Measurements from ENCODE around the gene ZNF32.
"Not testable (repeated sequence)": the region's sequence is repeated elsewhere in the genome, so short reads cannot be mapped to it uniquely, and the experiment has no call there.

Gene ZNF32

DNA sequence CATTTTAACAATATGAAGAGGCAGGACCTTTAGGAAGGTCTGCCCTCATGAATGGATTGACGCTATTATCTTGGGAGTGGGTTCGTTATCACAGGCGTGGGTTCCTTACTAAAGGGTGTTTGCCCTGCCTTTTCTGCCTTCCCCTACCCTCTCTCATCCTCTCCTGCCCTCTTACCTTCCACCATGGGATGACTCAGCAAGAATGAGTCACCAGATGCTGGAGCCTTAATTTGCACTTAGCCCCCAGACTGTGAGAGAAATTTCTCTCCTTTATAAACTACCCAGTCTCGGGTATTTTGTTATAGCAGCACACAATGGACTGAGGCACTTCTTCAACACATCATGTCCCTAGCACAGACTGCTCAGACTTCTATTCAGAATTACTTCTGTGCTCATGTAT lies 31.4 kb upstream of the ZNF32 start:
- no peak for DNase-seq (ENCODE audit: low read depth)

DNA sequence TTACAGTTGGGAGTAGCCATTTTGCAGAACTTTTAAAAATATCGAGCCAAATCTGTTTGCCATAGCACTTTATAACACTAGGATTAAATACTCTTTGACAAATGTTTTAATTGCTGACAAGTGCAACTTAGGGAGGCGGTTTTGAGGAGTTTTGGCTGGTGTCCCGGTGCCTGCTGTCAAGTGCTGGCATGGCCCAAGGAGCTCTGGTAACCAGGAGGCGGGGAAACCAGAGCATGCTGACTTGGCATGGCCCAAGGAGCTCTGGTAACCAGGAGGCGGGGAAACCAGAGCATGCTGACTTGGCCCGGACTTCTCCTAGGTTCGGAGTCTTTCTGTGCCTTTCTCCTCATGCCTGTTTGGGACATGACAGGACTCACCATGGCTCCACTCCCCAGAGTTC lies 30.8 kb upstream of the ZNF32 start:
- no peak for DNase-seq (ENCODE audit: low read depth)

DNA sequence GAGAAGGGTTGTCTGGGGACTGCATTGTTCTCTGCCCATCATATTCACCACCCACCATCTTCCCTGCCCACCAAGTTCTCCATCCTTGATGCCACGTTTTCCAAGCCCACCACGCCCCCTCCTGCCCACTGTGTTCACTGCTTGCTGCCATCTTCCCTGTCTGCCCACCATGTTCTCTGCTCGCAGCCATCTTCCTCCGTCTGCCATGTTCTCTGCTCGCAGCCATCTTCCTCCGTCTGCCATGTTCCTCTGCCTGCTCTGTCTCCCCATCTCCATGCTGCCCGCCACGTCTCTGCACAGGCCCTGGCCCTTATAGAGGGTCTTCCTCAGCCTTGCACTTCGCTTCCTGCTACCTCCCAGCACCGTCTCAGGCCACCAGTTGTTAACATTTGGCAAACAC lies 30.0 kb upstream of the ZNF32 start:
- DNase-seq (ENCODE audit: low read depth) = no peak

DNA sequence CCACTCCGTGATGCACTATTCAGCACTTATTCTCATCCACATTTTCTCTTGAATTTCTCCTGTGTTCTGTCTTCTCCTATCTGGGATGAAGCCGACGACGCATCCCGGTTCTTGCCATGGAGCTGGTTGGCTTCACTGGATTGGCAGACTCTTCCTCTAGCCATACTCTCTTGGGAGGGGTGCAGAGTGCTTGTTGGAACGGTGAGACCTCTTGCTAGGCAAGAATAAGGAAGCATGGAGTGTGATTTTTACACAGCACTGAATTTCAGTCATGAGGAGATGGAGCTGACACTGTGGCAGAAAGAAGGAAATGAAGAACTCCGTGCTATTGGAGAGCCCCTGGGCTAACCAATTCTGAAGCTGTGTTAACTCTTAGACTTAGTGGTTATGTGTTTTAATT lies 28.2 kb upstream of the ZNF32 start:
- no peak for DNase-seq (ENCODE audit: low read depth)

DNA sequence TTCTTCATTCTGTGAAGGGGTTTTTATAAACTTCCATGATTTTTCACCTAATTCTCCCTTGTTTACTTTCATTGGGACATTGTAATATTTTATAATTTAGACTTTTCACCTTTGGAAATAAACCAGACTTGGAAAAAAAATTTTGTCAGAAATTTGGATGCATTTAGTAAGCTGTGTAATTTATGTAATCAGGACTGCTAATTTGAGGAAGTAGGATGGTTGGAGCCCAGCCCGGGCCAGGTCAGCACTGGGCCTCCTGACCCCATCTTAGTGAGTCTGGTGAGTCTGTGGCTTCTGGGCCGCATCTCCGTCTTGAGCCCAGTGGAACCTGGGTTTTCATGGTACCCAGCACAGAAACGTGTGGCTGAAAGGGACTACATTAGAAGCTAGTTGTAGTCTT lies 27.6 kb upstream of the ZNF32 start:
- no peak for DNase-seq (ENCODE audit: low read depth)

DNA sequence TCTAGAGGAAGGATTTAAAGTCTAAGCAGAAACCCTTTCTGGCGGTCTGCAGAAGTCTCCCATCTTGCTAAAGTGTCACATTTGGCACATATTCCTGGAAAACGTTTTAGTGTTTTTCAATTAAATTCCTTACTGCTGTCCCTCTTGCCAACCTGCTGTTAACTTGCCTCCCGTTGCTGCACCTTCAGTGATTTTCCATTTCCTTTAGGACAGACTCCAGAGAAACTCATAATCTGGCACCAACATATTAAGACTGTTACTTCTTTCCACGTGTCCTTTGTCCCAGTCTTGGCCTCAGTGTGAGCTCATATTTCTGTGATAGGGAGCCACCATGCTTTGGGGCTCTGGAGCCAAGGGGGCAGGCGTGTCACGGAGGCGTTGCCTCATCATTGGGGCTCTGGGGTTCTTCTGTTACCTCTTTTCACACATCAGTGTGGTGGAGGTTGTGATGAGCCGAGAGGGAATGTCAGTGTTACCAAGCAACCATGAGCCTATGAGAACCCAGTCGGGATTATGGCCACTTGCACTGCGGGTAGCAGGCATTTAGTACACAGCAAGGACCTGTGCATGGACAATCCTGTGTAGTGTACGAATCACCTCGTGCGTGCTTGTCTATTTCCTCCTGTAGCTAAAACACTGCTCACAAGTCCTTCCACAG lies 26.0 kb upstream of the ZNF32 start:
- no peak for DNase-seq (ENCODE audit: low read depth)

DNA sequence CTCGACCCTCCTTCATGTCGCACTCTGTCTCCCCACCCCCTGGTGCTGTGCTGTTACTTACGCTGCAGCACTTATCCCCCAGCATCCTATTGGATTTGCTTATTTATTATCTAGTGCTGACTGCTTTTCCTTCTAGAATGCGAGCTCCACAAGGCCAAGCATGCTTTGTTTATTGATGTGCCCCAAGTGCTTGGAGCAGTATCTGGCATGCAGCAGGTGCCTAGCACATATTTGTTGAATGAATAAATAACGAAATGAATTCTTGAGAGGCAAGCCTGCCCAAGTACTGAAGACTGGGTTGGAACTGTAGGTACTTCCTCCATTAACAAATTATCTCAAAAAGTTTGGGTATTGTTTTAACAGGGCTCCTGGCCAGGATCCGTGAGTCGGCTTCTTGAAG lies 24.8 kb upstream of the ZNF32 start:
- no peak for DNase-seq (ENCODE audit: low read depth)

DNA sequence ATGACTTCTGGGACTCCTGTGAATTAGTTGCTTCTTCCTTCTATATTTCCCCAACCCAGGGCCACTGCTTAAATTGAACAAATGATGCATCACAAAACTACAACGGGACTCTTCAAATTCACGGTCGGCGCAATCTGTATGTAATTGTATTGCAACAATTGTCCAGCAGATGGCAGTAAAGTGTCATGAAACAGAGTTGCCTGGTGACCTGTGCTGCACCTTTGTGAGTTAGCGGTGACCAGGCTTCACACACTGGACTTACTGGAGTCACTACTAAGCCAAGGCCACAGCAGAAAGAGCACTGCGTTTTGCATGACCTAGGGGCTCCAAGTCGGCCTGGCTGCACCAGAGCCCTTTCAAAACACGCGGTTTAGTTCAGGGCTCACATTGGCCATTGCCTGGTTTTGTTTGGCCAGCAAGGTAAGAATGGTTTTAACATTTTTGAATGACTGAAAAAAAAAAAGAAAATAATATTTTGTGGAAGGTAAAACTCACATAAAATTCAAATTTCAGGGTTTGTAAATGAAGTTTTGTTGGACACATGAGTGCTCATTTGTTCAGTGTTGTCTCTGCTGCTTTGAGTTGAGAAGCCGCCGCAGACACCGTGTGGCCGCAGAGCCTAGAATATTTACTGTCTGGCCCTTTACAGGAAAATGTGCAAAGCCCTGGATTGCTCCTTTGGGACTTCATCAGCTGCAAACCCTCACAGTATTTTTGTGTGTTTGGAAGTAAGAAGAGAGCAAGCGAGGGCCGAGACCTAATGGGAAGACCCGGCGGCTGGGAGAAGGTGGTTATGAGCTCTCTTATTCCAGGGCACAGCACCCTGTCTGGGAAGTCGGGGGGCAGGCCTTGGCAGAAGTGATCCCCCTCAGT lies 23.2 kb upstream of the ZNF32 start:
- no peak for DNase-seq (ENCODE audit: low read depth)

DNA sequence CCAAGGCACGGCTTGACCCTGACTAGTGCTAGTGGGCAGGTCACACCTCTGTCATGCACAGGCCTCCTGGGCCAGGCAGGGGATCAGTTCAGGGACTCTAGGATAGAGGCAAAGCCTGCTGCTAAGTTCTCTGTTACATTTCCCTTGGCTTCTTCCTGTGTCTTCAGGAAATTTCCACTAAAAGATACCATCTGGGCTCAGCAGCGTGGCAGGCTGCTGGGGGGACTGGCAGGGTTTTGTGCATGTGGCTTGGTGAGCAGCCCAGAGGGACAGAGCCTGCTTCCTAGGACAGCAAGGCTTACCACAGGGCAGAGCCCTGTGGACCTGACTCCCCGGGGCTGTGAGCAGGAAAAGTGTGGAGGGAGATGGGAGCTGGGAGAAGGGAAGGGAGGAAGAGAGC lies 20.7 kb upstream of the ZNF32 start:
- no peak for DNase-seq (ENCODE audit: low read depth)

DNA sequence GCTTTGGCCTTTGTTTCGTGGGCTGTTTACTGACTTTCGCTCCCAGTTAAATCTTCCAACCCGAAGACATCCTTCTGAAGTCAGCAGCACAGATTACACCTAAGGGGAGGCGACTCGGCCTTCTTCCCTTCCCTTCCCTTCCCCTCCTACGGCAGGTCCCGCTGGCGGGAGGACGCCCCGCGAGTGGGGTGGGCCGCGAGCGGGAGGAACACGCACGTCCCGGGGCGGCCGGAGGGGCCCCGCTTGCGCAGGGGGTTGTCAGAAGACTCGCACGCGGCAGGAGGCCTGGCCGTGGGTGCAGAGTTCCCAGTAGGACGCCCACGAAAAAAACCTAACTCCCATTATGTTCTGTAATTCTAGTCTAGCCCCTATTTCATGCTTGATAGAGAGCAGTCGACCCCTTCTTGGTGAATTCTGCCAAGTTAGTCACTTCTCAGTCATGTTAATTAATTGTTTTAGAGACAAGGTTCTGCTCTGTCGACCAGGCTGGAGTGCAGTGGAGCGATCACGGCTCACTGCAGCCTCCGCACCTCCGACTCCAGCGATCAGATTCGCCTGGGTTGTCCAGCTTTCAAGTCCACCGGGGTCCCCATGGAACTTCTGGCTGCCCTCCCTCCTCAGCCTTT lies 19.2 kb upstream of the ZNF32 start:
- DNase-seq (ENCODE audit: low read depth) = no peak

DNA sequence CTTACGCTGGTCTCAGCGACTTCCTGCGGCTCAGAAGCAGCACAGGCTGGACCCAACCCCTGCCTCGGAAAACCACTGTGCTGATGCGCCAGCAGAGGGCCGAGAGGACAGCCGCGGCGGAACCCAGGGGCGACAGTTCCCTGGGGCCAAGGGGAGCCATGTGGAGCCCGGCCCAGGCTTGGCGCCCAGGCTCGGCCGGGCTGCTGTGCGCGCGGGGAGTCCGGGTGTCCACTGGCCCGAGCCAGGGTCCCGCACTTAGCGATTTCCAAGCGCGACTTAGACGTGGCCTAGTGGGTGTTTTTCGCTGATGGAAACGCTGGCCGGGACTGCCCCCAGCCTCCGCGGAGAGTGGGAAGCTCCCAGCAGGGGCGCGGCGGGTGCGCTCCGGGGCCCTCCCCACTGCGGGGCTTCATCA lies 18.6 kb upstream of the ZNF32 start:
- DNase-seq (ENCODE audit: low read depth) = peak; percentile 13

DNA sequence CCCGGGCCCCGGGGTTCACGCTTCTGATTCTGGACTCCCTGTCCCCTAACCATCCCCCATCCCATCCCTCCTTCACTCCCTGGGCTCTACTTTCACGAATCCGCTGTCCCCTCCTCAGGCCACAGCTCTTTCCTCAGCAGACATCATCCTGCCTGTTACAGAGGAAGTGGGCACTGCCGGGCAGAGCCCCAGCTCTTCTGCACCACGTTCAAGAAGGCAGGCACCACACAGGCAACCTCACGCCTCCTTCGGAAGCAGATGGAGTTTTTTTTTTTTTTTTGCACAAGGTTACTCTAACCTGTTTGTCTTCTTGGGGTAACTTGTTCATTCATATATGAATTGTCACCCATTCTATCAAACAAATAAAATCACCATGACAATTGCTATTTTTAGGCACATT lies 17.9 kb upstream of the ZNF32 start:
- no peak for DNase-seq (ENCODE audit: low read depth)

DNA sequence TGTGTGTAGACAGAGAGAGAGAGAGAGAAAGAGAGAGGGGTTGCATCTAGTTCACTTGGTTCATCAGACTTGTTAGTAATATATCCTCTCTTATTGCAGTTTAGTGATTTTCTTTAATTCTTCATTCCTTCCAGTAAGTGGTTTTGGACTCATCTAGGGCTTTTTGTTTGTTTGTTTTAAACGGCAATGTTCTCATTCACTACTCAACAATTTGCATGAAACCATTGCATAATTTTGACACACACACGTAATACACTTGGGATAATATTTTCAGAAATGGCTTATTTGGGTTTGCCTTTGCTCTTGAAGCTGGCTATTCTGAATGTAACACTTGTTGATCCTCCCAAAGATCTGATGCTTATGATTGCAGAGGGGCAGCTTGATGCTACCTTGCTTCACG lies 16.4 kb upstream of the ZNF32 start:
- no peak for DNase-seq (ENCODE audit: low read depth)

DNA sequence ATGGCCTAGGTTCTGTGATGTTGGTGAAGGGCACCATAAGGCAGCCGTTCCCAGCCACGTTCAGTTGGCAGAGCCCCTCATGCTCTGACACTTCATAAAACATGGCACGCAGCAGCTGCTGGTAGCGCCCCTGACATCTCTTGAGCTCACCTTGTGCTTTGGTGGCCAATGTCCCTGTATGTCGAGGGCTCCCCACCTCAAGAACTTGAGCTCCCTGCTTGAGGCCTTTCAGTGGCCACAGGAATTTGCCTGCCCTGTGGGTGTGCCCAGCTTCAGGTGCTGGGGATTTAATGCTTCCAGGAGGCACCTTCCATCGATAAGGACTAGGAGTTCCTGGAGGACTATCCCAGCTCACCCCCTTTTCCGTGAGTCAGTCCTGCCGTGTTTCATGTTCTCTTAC lies 9.5 kb upstream of the ZNF32 start:
- no peak for DNase-seq (ENCODE audit: low read depth)

DNA sequence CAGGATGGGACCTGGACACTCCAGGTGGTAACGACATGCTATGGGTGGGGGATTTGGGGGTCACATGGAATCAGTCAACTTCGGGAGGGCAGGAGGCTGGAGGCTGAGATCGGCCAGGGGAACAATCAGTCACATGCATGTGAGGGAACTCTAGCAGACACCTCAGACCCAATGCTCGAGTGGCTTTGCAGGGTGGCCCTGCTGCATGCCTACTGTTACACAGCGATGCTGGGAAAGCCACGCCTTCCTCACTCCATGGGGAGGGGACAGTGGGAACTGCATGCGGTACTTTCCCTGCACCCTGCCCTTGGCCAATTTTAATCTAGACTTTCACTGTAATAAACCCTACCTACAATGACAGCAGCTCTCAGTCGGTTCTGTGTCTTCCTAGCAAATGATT lies 6.6 kb upstream of the ZNF32 start:
- no peak for DNase-seq (ENCODE audit: low read depth)

DNA sequence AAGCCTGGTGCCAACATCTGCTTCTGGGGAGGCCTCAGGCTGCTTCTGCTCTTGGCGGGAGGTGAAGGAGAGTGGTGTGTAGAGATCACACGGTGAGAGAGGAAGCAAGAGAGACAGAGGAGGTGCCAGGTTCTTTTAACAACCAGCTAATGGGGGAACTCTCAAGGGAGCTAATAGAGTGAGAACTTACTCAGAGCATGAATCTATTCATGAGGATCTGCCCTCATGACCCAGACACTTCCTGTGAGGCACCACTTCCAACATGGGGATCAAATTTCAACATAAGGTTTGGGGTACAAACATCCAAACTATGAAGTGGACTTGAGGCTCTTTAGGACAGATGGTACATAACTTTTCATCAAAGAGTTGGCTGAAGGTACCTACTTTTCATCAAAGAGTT lies 5.1 kb upstream of the ZNF32 start:
- DNase-seq (ENCODE audit: low read depth) = no peak

DNA sequence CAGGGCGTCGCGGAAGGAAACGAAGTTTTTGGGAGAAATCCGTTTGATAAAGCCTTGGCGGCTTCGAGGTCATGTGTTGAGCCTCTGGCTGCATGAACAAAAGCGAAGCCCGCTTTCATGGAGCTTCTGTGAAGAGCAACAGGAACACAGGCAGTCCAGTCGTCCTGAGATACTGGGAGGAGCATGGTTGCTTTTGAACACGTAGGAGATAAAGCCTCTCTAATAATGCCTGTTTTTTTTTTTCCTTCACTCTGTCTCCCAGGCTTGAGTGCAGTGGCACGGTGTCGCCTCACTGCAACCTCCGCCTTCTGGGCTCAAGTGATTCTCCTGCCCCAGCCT lies 473 bp upstream of the ZNF32 start:
- DNase-seq (ENCODE audit: low read depth) = no peak

DNA sequence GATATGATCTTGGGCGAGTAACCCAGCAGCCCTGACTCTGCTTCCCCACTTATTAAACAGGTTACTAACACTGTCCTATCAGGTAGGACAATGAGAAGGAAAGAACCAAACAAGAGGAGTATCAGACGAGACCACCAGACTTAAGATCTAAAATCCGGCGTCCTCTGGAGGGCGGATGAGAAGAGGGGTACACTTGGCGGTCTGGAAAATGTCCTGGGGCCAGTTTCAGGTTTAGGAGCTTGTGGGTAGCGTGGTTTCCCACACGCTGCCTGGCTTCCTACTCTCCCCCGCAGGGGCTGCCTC lies 635 bp downstream of the ZNF32 start:
- DNase-seq (ENCODE audit: low read depth) = no peak

DNA sequence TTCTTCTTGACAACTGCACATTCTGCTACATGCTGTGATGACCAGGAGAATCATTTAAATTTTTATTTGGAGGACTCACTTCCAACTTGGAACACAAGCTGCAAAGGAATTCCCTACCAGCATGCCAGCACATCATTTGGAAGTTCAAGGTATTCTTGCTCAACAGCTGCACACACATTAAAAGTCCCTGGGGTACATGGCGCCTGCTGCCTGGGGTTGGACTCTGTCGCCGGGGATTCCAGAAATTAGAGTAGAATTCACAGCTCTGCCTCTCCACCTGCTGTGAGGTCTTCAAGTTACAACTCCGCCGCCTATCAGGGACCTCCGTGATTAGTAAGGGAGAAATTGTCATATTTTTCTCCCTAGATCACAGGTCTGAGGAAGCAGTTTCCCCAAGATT lies 1.1 kb downstream of the ZNF32 start:
- no peak for DNase-seq (ENCODE audit: low read depth)

DNA sequence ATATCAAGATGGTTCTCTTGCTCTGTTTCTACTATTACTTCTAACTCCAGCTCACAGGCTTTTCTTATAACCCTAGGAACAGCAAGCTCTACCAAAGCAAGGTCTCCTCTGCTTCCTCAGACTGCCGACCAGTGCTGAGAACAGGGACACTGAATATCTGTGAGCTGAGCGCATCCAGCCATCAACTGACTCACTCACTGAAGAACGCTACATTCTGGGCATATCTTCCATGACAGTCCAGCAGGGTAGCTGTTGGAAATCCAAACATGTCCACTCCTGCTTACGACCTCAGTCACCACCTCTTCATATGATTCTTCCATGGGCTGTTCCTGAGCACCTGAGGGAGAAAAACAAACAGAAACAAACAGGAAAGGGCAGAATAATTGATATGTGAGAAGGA lies 2.8 kb downstream of the ZNF32 start:
- DNase-seq (ENCODE audit: low read depth) = no peak

DNA sequence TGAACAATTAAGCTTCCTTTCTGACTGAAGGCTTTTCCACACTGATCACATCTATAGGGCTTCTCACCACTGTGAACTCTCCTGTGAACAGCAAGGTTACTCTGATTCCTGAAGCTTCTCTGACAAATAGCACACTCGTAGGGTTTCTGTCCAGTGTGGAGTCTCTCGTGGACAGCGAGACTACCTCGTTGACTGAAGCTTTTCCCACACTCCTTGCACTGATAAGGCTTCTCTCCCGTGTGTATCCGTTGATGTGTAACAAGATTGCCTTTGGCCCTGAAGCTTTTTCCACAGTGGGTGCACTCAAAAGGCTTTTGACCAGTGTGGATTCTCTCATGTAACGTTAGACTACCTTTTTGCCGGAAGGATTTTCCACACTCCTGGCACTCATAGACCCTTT lies 4.4 kb downstream of the ZNF32 start:
- no peak for DNase-seq (ENCODE audit: low read depth)

DNA sequence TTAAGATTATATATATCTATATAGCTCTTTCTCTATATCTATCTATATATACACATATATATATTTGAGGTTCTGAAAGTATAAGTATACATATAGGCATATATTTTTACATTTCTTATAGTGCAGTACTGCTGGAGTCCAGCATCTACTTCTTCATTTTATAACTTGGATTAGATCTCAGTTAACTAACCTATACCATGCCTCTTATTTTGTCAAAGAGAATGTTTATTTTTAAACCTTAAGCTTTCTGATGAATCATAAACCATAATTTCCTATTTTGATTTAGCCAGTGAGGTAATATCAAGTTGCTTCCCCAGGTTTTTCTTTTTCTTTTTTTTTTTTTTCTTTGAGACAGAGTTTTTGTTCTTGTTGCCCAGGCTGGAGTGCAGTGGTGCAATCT lies 8.1 kb downstream of the ZNF32 start:
- DNase-seq (ENCODE audit: low read depth) = no peak

DNA sequence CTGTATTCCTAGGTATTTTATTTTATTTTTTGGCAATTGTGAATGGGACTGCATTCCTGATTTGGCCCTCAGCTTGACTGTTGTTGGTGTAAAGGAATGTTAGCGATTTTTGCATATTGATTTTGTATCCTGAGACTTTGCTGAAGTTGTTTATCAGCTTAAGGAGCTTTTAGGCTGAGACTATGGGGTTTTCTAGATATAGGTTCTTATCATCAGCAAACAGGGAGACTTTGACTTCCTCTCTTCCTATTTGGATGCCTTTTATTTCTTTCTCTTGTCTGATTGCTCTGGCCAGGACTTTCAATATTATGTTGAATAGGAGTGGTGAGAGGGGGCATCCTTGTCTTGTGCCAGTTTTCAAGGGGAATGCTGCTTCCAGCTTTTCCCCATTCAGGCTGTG lies 12.9 kb downstream of the ZNF32 start:
- not testable (repeated sequence) for DNase-seq (ENCODE audit: low read depth)

DNA sequence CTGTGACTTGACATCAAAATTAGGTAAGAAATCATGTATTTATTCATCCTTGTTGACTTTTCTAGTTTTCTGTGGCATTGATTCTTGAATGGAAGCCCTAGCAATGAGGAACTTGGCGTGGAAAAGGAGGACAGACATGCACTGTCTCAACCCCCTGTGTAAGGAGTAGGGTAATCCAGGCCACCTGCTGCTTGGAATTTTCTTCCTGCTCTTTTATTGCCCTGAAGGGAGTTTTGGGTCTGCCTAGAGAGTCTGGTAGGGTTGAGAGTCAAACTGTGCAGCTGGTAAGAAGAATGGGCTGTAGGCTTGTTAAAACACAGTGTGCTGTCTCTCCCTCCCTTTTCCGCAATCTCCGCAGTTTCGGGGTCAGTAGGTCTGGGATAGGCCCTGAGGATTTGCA lies 19.7 kb downstream of the ZNF32 start:
- no peak for DNase-seq (ENCODE audit: low read depth)
